Esophagus squamous epithelium (tissue), 5 donors: ENCODE data around the gene ELMO1. TPM values are rescaled to one million over a fixed set of nuclear protein-coding genes. Genes with fewer than 3 reads are reported as not detected.

Source experiments
- DNase-seq: peaks from one replicate; lab custom pipeline; 2025; lab: John Stamatoyannopoulos, UW
- H3K27ac ChIP-seq, 4 donors: fragments of 200-600 bp; sonication (generic); one replicate each; pipeline ENCODE4 v1.5.1; 2016 to 2019; ENCODE audit warnings: mild to moderate bottlenecking in 1 of 4
- H3K27me3 ChIP-seq, 4 donors: fragments of 200-600 bp; sonication (generic); 1 replicate in 3 of 4; 2 replicates in 1 of 4; pipeline versions ENCODE4 v1.5.1 to v1.6.0; 2017 to 2021; ENCODE audit warnings: antibody characterized with exemption in 1 of 4
- H3K36me3 ChIP-seq, 3 donors: fragments of 200-600 bp; sonication (generic); one replicate each; pipeline ENCODE4 v1.5.1; 2016 to 2019
- H3K4me1 ChIP-seq, 3 donors: fragments of 200-600 bp; sonication (generic); one replicate each; pipeline ENCODE4 v1.5.1; 2017 to 2019
- H3K4me3 ChIP-seq, 4 donors: fragments of 200-600 bp; sonication (generic); 1 replicate in 3 of 4; 2 replicates in 1 of 4; pipeline ENCODE4 v1.5.1; 2016 to 2019; ENCODE audit warnings: mild to moderate bottlenecking in 2 of 4, moderate library complexity in 1 of 4
- H3K9me3 ChIP-seq, 3 donors: fragments of 200-600 bp; sonication (generic); one replicate each; pipeline ENCODE4 v1.5.1; 2016 to 2019
- POLR2A ChIP-seq, 4 donors: fragments of 450-650 bp; IDR thresholded peaks; one replicate each; pipeline ENCODE4 v1.6.1; 2017; ENCODE audit warnings: antibody characterized with exemption in 4 of 4, mild to moderate bottlenecking in 4 of 4, moderate library complexity in 3 of 4
- WGBS, 2 donors: methylation state at CpG; one replicate each; pipeline ENCODE4 v1.1.5; 2018; 5-methylcytosine and 5-hydroxymethylcytosine counted together
- intact Hi-C: fragments of 100-400 bp; cut with DNase I; formaldehyde crosslinking; loops from one replicate; pipeline ENCODE4 v1.15.0; 2022
- total RNA-seq, 4 donors: library from RNA; depleted of rRNA; stranded (reverse); fragments of >200 nt; gene quantifications; one replicate each; pipeline ENCODE4 v1.1.0, GENCODE V29; 2016
- TF ChIP-seq, protein P1 (sequence below), 6 experiments: fragments of 450-650 bp in 4 of 6; fragments of 200-600 bp in 2 of 6; sonication (generic) in 2 of 6; IDR thresholded peaks; one replicate each; pipeline ENCODE4 v1.5.1; 2016 to 2019; ENCODE audit warnings: antibody characterized with exemption in 6 of 6, mild to moderate bottlenecking in 4 of 6, moderate library complexity in 4 of 6
- donor health status: DM: yes; HTN: yes; CAD: no.

The ELMO1 gene
- total RNA-seq, 4 donors from 2014 or later = 0.68 to 36.6 (median 11.8) TPM

DNA sequence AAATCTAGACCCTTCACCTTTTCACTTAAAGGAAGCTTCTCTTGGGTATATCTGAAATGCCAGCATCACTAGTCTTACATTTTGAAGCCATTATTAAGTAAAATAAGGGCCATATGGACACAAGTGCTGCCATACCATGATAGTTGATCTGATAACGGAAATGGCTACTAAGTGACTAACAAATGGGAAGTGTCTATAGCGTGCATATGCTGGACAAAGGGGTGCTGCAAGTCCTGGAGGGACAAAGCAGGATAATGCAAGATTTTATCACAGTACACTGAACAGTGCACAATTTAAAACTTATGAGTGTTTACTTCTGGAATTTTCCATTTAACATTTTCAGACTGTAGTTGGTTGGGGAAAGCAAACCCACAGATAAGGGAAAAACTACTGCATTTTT is 117.9 kb downstream of the ELMO1 start:
- 50% methylated on average over 2 of the region's 2 CpGs for WGBS, 2 donors
- Histone ChIP-seq H3K4me3 (no peak overlapping the region), H3K27ac (no peak overlapping the region), H3K36me3 (no peaks in the 10 kb centered on the region), H3K9me3 (no peaks in the 10 kb centered on the region), H3K27me3 (no peaks in the 10 kb centered on the region), H3K4me1 (no peaks in the 10 kb centered on the region)
- TF ChIP-seq, protein P1, sequence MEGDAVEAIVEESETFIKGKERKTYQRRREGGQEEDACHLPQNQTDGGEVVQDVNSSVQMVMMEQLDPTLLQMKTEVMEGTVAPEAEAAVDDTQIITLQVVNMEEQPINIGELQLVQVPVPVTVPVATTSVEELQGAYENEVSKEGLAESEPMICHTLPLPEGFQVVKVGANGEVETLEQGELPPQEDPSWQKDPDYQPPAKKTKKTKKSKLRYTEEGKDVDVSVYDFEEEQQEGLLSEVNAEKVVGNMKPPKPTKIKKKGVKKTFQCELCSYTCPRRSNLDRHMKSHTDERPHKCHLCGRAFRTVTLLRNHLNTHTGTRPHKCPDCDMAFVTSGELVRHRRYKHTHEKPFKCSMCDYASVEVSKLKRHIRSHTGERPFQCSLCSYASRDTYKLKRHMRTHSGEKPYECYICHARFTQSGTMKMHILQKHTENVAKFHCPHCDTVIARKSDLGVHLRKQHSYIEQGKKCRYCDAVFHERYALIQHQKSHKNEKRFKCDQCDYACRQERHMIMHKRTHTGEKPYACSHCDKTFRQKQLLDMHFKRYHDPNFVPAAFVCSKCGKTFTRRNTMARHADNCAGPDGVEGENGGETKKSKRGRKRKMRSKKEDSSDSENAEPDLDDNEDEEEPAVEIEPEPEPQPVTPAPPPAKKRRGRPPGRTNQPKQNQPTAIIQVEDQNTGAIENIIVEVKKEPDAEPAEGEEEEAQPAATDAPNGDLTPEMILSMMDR (IDR thresholded peaks at IDR 0.05) = no peak
- no peak for TF ChIP-seq POLR2A (IDR thresholded peaks at IDR 0.05)
- no peak for DNase-seq
- intact Hi-C loops = no loop called here

DNA sequence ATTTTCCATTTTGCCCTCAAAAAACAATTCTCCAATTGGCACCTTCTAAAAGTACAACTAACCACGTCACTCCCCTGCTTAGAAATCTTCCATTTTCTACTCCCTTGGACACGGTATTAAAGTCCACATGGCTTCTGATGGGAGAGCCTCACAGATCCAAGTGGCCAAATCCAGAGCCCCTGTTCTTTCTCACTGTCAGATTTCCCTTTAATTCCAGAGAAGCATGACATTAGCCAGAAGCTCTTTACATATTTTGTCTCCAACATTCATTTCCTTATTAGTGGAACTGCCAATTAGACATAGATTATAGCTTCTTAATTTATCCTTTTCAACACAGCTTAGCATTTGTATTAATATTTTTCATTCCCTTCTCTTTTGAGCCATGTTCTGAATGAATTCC is 118.7 kb downstream of the ELMO1 start:
- Histone ChIP-seq H3K9me3 (no peaks in the 10 kb centered on the region), H3K36me3 (no peaks in the 10 kb centered on the region), H3K4me1 (no peaks in the 10 kb centered on the region), H3K4me3 (no peak overlapping the region), H3K27ac (no peak overlapping the region), H3K27me3 (no peaks in the 10 kb centered on the region)
- intact Hi-C loops = no loop called here
- WGBS, 2 donors = 58 to 80% methylated on average over 2 of the region's 2 CpGs
- TF ChIP-seq POLR2A (IDR thresholded peaks at IDR 0.05) = no peak
- TF ChIP-seq, protein P1 (IDR thresholded peaks at IDR 0.05) = no peak
- no peak for DNase-seq

DNA sequence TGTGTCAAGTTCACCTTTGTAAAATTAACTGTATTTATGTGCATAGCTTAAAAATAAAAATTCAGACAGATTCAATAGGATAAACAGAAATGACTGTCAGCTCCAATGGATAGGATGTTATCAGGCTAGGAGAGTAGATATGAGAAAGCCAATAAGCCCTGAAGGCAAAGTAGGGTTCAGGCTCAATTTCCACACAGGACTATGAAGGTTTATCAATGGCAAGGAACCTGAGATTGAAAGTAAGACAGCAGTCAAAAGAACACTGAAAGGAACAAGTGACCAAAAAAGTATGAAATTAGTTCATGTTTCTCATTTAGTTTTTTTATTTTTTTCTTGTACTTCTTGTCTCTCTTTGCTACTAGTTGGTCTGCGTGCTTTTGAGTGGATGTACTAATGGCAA is 121.4 kb downstream of the ELMO1 start:
- 81 to 91% methylated on average over 1 of the region's 1 CpG for WGBS, 2 donors
- no peaks in the 10 kb centered on the region for H3K36me3 ChIP-seq
- no peaks in the 10 kb centered on the region for H3K27me3 ChIP-seq
- no peak overlapping the region for H3K27ac ChIP-seq
- no peak for TF ChIP-seq POLR2A (IDR thresholded peaks at IDR 0.05)
- TF ChIP-seq, protein P1 (IDR thresholded peaks at IDR 0.05) = no peak
- DNase-seq = no peak
- H3K4me1 ChIP-seq = no peaks in the 10 kb centered on the region
- intact Hi-C loops = no loop called here
- no peak overlapping the region for H3K4me3 ChIP-seq
- H3K9me3 ChIP-seq = no peaks in the 10 kb centered on the region

DNA sequence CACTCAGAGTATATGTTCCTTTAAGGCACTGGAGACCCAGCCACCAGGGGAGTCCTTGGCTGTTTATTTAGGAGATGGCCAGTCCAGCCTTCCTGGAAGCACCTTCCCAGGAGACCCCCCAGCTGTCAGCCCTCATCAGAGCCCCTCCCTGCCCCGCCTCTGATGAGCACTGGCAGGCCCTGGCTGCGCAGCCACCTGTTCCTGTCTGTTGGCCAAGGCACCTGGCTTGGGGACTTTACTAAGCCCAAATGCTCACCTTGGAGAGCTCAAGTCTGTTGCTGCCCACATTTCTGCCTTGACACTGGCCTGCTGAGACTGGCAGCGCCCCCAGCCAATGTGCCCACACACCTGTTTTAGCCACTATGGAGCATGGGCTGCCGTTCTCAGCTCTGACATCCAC is 124.7 kb downstream of the ELMO1 start:
- H3K27me3 ChIP-seq = no peaks in the 10 kb centered on the region
- H3K4me1 ChIP-seq = no peaks in the 10 kb centered on the region
- no peak overlapping the region for H3K4me3 ChIP-seq
- DNase-seq = no peak
- H3K27ac ChIP-seq = no peak overlapping the region
- H3K9me3 ChIP-seq = no peaks in the 10 kb centered on the region
- 80% methylated on average over 2 of the region's 4 CpGs; no CpG with 5 or more reads in 1 of the 2 donors for WGBS, 2 donors
- no peak for TF ChIP-seq POLR2A (IDR thresholded peaks at IDR 0.05)
- TF ChIP-seq, protein P1 (IDR thresholded peaks at IDR 0.05) = no peak
- H3K36me3 ChIP-seq = no peaks in the 10 kb centered on the region
- intact Hi-C loops = no loop called here

DNA sequence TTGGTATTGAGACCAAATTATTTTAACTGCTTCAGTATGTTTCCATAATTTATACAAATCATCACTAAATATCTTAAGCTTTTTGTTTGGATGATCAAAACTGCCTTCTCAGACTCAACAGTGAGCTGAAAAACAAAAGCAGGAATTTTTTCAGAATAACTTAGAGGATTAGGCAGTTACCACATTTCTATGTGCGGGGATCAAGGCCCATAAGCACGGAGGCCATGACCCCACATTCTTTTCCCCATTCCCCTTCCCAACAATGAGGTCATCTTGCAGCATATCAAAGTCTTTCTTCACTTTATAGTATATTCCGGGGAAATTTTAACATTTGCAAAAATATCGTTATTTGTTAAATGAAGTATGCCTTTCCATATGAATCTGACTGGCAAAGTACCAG is 125.8 kb downstream of the ELMO1 start:
- Histone ChIP-seq H3K4me1 (no peaks in the 10 kb centered on the region), H3K9me3 (no peaks in the 10 kb centered on the region), H3K4me3 (no peak overlapping the region), H3K27ac (no peak overlapping the region), H3K27me3 (no peaks in the 10 kb centered on the region), H3K36me3 (no peaks in the 10 kb centered on the region)
- DNase-seq = no peak
- intact Hi-C loops = no loop called here
- no peak for TF ChIP-seq POLR2A (IDR thresholded peaks at IDR 0.05)
- TF ChIP-seq, protein P1 (IDR thresholded peaks at IDR 0.05) = no peak
- 86 to 91% methylated on average over 4 of the region's 4 CpGs for WGBS, 2 donors
